Right lung (tissue), 10 donors: Measurements from ENCODE around the gene SEC16A. TPM values are rescaled to one million over a fixed set of nuclear protein-coding genes. Genes with fewer than 3 reads are reported as not detected.
A peak's percentile ranks its signal among the peaks of the same experiment; 100 is the strongest.

Experiments used
- DNase-seq, 2 donors: peaks; one replicate each; pipeline ENCODE4 v3.0.0-alpha.2; 2013
- long read RNA-seq, 8 donors: transcript quantifications; one replicate each; lab custom pipeline, GENCODE V29; 2026
- polyA plus RNA-seq, 5 donors: library from polyadenylated mRNA; unstranded; fragments of 120-200 nt; gene quantifications; one replicate each; pipeline versions ENCODE4 v1.2.1 to v1.2.3, GENCODE V29; 2013; ENCODE audit warnings: inconsistent platforms in 1 of 5, low replicate concordance in 1 of 5; ENCODE audit not compliant: insufficient read length in 5 of 5, insufficient read depth in 1 of 5

Gene SEC16A
- polyA plus RNA-seq: 10 to 100 TPM; 42.9 to 65.9 (median 52.9) TPM
- long read RNA-seq, donor 1, partial matches to known transcripts: 26 of 26 reads
- long read RNA-seq, donor 1, other reads (novel, unspliced or antisense): 0 of 26 reads
- long read RNA-seq, donor 2, partial matches to known transcripts: 8 of 8 reads
- long read RNA-seq, donor 2, other reads (novel, unspliced or antisense): 0 of 8 reads
- long read RNA-seq, donor 3, partial matches to known transcripts: 0 of 10 reads
- long read RNA-seq, donor 3, other reads (novel, unspliced or antisense): 7 of 10 reads
- long read RNA-seq, donor 4, partial matches to known transcripts: 8 of 8 reads
- long read RNA-seq, donor 4, other reads (novel, unspliced or antisense): 0 of 8 reads
- long read RNA-seq, donor 5, partial matches to known transcripts: 14 of 17 reads
- long read RNA-seq, donor 5, other reads (novel, unspliced or antisense): 0 of 17 reads
- long read RNA-seq, donor 6, full-length matches to known transcripts: 3 of 18 reads
- long read RNA-seq, donor 6, partial matches to known transcripts: 15 of 18 reads
- long read RNA-seq, donor 6, other reads (novel, unspliced or antisense): 0 of 18 reads
- long read RNA-seq, donor 7, partial matches to known transcripts: 23 of 27 reads
- long read RNA-seq, donor 7, other reads (novel, unspliced or antisense): 0 of 27 reads
- long read RNA-seq, donor 8, partial matches to known transcripts: 0 of 7 reads
- long read RNA-seq, donor 8, other reads (novel, unspliced or antisense): 7 of 7 reads

DNA sequence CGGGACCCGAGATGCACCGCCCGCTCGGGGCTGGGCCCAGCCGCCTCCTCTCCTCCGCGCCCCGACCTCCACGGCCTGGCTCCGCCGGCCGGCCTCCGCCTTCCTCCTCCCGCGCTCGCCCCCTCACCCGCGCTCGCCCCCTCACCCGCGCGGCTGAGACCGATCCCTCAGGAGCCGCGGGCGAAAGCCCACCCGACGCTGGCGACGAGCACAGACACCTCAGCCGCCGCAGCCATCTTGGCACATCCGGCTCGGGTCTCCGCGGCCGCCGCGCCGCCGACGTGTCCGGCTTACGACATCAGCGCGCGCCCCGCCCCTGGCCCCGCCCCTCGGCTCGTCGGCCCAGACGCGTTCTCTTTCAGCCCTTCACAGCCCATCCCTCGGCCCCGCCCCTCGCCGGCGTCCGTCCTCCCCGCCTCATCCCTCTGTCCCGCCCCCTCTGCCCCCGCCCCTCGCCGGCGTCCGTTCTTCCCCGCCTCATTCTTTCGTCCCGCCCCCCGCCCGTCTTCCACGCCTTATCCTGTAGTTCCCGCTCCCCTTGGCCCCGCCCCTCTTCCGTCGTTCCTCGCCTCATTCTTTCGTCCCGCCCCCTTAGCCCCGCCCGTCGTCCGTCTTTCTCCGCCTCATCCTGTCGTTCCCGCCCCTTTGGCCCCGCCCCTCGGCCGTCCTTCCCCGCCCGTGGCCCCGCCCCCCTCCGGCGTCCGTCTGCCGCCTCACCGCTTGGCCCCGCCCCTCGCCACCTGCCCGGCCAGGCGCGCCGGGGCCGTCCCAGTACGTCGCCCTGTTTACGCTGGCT is at the start of gene SEC16A:
SEC16A (minus strand) TSS at position 248 of the 796 bp plus-strand sequence. CDS start 5,425 bp downstream, outside the sequence.
- DNase-seq: peak; percentile 99

DNA sequence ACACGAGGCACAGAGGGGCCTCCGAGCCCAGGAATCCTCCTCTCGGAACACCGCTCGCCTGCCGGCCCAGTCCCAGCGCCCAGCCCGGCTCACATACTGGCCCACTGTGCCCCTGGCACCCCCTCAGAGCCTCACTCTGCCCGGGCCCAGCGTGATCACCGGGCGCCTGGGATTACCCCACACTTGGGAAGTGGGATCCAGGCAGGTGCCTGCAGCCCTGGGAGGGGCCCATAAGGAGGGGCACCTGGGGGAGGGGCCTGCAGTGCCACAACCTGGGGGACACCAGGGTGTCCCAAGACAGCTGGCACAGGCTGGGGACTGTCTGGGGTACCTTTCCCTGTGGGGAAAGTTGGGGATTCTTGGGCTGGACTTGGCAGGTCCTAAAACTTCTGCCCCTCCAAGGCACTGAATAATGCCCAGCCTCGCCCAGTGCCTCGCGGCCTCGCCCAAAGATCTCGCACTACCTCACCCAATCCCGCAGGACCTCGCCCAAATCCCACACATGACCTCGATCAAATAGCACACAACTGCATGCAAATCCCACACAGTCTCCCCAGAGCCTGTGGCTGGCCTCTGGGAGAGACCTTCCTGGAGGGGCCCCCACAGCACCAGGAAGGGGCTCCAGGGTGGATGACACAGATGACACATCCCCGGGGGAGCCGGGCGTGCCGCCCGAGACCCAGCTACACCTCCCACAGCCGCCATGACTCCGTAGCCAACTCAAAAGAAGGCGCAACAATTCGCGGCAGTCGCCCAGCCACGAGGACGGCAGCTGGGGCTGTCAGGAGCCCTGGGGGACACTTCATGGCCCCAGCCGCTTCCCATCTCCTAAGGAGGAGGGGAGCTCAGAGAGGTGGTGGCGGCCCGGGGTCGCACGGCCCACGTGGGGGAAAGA is 49.3 kb upstream of the SEC16A start:
- DNase-seq: no peak

GRCh38 chr9:136531186-136531903 is 48.5 kb upstream of the SEC16A start:
- DNase-seq: no peak

DNA sequence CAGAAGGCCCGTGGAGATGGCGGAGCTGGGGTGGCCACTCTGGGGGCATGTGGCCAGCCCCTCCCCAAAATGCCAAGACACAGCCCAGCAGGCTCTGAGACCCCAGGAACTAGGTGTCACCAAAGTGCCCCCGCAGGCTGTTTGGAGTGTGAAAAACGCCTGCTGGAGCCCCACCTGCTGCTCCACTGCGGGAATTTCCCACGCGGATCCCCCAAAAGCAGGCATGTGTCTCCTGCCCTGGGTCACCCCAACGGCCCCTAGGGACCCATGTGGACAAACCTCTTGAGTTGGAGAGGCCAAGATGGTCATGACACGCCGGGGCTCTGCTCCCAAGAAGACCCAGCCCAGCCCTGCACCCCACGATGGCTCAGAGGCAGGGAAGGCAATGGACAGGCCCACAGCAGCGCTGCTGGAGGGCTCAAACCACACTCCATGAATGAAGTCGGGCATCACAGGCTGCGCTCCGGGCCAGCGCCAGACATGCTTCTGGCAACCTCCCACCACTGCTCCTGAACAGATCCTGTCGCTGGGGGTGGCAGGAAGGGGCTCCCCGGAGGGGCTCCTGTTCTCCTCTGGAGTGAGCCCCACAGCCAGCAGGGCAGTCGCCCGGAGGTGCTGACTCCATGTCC is 47.7 kb upstream of the SEC16A start:
- no peak for DNase-seq

- DNase-seq: no peak
These were observed 46.9 kb upstream of the SEC16A start for GRCh38 chr9:136529516-136530460.

GRCh38 chr9:136528716-136529341 is 46.0 kb upstream of the SEC16A start:
- no peak for DNase-seq

DNA sequence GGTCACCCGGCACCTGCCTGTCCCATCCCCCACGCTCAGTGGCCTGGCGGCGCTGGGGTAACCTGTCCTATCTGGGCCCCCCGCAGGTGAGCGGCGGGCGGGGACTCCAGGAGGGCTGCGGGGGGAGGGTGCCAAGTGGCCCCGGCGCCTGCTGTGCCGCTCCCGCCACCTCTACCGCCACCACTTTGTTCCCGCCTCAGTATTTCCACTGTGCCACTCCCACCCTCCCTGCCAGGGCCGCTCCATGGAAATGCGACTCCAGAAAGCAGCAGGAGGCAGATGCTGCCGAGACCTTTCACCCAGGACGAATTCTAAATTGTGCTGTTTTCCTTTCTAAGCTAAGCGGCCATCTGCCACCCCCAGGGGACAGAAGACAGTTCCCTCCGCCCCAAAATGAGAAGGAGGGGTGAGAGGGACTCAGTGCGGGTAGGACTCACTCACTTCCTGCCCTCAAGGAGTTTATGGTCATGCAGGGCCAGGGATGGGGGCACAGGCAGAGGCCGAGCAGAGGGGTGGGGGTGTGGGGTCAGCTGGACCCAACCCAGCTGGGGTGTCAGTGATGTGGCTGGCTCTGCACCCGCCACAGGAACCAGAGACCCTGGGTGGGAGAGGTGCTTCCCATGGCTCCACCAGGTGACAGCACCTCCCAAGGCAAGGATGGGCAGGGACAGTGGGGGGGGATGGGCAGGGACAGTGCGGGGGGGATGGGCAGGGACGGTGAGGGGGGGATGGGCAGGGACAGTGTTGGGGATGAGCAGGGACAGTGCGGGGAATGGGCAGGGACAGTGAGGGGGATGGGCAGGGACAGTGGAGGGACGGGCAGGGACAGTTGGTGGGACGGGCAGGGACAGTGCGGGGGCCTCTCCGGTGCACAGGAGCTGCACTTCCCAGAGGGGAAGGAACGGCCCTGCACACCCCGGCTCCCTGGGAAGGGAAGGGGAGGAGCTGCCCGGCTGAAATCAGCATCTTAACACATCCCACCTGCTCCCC is 45.2 kb upstream of the SEC16A start:
- no peak for DNase-seq

- no peak for DNase-seq
These were observed 44.3 kb upstream of the SEC16A start for GRCh38 chr9:136527131-136527530.

DNA sequence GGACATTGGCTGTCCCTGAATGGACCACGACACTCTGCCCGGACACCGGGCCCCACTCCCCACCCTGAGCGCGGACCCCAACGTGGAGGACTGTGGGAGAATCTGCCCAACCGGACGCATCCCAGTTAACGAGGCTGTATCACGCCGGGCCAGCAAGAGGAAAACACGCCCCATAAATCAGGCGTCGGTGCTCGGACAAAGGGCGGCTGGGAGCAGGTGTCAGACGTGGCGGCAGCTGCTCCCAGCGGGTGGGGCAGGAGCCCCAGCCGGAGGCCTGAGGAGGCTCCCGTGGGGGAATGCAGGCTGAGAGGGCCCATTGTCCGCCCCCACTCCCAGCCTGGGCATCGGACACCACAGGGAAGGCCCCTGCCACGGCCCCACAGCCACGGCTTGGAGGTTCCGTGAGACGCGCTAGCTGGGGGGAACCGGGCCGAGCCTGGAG is 43.8 kb upstream of the SEC16A start:
- no peak for DNase-seq

DNA sequence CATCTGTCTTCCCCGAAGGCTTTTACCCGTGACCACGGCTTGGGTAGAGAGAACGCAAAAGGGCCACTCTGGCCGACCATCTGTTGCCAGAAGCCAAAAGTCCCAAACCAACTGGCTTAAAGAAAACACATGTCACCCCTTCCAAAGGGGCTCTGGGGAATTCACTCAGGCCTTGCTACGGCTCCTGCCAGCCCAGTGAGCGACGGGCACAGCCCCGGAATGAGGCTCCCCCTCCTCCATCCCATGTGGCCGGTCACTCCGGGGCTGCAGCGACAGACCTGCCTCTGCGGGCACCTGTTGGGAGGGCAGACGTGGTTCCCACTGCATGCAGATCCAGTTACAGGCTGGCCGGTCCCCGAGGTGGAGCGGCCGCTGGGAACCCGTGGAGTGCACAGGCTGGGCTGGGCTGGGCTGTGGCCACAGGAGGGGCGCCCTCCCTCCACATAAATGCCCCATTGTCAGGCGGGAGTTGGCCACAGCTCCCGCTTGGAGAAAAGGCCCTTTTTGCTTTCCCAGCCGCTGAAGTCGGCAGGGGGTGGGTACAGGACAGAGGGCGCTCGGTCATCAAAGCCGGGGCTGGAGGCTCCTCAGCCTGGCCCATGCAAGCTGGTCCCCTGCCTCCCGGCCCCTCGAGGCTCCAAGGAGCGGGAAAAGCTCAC is 43.1 kb upstream of the SEC16A start:
- no peak for DNase-seq

GRCh38 chr9:136525207-136525606 is 42.4 kb upstream of the SEC16A start:
- no peak for DNase-seq

- DNase-seq: no peak
These were observed 39.7 kb upstream of the SEC16A start for GRCh38 chr9:136522314-136523237.

GRCh38 chr9:136521537-136521936 is 38.7 kb upstream of the SEC16A start:
- DNase-seq: no peak

GRCh38 chr9:136520053-136520540 is 37.3 kb upstream of the SEC16A start:
- peak; percentile 51 to 57 for DNase-seq
